Measurements from ENCODE around the gene ENOX2.

DNA sequence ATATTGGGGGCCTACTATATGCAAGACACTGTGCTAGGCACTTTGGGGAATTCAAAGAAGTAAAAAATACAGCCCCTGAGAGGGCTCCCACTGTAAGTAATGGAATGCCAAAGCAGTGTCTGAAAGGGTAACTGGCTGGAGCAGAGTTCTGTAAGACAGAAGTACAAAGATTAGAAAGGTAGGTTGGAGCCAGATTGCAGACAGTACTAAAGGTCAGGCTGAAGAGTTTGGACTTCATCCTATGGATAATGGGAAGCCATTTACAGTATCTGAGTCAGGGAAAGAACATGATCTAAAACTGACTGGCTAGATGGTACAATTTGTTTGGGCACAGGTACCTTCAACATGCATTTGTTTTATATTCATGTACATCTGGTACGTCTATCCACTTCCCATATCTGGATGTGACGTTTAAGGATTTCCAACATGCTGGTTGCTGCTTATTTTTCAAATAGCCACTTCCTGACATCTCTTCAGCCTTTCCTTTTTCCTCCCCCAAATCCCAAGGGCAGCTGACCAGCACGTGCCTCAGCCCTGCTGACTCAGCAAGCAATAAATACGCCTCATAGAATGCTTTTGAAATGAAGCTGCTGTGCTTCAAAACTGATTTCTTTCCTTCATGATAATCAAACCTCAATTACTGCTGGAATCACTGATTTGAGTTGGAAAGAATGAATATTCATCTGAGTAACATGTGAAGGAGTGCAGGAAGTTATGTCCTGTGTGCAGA is 9.5 kb downstream of the ENOX2 start:
- TF ChIP-seq, protein P1, sequence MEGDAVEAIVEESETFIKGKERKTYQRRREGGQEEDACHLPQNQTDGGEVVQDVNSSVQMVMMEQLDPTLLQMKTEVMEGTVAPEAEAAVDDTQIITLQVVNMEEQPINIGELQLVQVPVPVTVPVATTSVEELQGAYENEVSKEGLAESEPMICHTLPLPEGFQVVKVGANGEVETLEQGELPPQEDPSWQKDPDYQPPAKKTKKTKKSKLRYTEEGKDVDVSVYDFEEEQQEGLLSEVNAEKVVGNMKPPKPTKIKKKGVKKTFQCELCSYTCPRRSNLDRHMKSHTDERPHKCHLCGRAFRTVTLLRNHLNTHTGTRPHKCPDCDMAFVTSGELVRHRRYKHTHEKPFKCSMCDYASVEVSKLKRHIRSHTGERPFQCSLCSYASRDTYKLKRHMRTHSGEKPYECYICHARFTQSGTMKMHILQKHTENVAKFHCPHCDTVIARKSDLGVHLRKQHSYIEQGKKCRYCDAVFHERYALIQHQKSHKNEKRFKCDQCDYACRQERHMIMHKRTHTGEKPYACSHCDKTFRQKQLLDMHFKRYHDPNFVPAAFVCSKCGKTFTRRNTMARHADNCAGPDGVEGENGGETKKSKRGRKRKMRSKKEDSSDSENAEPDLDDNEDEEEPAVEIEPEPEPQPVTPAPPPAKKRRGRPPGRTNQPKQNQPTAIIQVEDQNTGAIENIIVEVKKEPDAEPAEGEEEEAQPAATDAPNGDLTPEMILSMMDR (IDR thresholded peaks at IDR 0.05): no peak
- TF ChIP-seq POLR2A (IDR thresholded peaks at IDR 0.05) (no peak), POLR2AphosphoS5 (IDR thresholded peaks at IDR 0.05) (no peak)
